HTR-8/SVneo (cell line): ENCODE data around the gene ATF6.
"Not testable (repeated sequence)": the region's sequence is repeated elsewhere in the genome, so short reads cannot be mapped to it uniquely, and the experiment has no call there.

Source experiments
- DNase-seq: peaks from one replicate; pipeline ENCODE4 v3.0.0; 2011; ENCODE audit warnings: low spot score, mixed read lengths; ENCODE audit not compliant: insufficient read length
- FAIRE-seq: peaks from 2 replicates; lab custom pipeline; 2011; peaks lifted over from hg19 to GRCh38; lab: Jason Lieb, UNC

ATF6 gene, protein sequence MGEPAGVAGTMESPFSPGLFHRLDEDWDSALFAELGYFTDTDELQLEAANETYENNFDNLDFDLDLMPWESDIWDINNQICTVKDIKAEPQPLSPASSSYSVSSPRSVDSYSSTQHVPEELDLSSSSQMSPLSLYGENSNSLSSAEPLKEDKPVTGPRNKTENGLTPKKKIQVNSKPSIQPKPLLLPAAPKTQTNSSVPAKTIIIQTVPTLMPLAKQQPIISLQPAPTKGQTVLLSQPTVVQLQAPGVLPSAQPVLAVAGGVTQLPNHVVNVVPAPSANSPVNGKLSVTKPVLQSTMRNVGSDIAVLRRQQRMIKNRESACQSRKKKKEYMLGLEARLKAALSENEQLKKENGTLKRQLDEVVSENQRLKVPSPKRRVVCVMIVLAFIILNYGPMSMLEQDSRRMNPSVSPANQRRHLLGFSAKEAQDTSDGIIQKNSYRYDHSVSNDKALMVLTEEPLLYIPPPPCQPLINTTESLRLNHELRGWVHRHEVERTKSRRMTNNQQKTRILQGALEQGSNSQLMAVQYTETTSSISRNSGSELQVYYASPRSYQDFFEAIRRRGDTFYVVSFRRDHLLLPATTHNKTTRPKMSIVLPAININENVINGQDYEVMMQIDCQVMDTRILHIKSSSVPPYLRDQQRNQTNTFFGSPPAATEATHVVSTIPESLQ

DNA sequence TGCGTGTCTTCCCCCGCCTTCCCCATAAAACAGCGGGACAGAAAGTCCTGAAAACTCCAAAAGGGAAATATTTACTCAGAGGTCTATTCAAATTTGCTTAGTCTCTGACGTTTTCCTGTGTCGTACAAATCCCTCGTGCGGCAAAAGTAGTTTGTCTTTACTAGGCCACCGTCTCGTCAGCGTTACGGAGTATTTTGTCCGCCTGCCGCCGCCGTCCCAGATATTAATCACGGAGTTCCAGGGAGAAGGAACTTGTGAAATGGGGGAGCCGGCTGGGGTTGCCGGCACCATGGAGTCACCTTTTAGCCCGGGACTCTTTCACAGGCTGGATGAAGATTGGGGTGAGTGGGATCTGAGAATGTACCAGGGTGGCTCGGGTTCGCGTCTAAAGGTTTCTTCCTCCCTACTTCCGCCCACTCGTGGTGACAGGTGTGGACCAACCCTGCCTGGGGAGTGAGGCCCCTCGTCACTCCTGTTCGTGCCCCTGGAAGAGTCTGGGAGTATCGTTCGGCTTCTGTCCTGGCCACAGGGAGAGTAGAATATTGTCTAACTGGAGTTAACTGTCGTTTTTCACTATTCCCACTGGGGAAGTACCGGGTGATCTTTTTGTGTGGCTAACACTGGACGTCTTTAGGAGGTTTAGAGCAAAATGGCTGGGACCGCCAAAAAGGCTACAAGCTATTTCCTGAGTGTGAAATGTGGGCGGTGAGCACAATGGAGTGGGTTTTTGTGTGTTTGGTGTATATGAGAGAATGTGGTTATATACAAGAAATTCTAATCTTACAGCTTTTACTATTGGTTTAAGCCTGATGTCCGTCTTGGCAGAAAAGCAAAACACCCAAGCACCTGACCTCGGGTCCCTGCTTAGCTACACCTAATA is at the start of gene ATF6:
TSS of gene ATF6 (plus strand) at position 219 of the 880 bp plus-strand sequence. CDS start at position 260, 41 bp downstream.
- FAIRE-seq: no peak

DNA sequence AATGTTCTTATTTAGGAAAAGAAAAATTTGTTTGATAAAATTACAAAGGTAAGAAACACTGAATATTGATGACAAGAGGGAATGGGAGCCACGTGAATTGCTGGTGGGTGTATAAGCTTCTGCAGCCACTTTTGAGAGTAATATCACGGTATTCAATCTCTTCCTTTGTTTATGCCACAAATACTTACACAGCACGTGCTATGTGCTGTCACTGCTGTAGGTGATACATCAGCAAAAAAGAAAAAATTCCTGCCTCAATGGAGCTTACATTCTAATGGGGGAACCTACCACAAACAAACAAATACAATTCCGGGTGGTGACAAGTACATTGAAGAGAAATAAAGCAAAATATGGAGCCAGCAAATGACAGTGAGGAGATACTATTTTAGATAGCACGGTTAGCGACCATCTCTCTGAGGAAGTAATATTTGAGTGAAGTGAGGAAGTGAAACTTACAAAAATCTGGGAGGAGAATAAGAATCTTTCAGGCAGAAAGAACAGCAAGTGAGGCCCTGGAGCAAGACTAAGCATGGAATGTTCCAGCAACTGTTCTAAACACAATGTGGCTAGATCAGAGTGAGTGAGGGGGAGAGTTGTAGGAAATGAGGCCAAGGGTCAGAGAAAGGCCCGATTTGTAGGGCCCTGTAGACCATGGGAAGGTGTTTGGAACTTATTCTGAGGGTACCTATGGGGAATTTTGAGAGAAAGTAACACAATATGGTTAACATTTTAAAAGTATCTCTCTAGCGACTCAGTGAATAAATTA is 47.4 kb upstream of the ATF6 start:
- FAIRE-seq (no peak), DNase-seq (no peak)

More for the DNA sequence above, at the start of gene ATF6:
- peak; percentile 63 for DNase-seq

DNA sequence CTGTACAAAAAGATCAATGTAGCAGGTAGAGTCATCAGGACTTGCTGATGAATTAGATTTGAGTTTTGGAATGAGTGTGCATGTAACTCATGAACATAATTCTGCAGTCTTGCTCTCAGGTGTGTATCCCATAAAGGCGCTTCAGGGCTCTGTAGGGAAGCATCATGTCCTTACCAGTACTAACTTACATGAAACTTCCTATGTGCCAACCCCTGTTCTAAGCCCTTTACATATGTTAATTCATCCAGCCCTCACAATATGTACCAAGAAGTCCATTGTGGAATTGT is 46.9 kb upstream of the ATF6 start:
- no peak for FAIRE-seq
- no peak for DNase-seq

DNA sequence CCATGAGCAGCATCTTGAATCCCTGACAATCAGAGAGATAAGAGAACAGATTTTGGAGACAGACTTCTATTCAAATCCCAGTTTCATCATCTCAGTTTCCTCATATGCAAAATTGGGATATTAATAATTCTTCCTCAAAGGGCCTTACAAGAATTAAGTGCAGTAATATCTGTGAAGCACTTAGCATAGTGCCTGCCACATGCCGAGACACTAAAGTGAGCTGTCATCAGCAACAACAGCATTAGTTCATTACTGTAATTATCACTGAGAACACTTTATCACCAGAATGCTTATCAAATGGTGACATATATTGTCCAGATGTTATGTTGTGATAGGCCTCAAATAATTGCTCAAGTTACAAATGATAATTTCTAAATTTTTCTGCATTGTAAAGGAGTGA is 45.7 kb upstream of the ATF6 start:
- FAIRE-seq: no peak
- DNase-seq: no peak

DNA sequence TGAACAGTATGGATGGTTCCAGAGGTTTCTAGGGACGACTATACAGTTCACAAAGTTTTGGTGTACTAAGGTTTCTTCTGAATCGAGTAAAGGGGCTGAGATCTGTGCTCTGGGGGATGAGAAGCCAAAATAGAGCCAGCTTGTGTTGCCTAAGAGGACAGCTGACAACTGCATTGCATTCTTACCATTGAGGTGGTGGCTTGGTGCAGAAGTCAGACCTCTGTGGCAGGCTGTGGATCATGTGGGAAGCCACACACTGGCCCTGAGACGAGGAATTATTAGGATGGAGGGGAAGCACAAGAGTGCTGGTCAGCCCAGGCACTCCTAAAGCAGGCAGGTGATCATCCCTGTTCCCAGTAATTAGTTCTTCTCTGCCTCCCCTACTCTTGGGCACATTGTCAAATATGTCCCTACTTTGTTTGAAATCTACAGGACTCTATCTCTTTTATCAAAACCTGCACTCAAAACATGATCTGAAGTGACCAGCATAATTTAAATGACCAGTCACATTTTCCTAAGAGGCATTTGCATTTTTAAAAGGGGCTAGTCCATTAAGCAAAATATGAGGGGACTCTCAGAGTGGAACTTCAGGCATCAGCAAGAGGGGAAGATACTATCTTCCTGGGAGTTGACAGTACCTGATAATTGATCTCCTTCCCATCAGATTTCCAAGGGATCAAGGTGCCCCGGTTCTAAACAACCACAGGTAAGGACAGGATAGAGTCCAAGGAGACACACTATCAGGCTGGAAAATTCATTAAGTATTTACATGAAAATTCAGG is 45.0 kb upstream of the ATF6 start, which contains the start of gene FCRLB:
TSS of gene FCRLB (plus strand) at position 589 of the 782 bp plus-strand sequence. CDS start 1,129 bp downstream, outside the sequence.
- DNase-seq: no peak
- FAIRE-seq: no peak

DNA sequence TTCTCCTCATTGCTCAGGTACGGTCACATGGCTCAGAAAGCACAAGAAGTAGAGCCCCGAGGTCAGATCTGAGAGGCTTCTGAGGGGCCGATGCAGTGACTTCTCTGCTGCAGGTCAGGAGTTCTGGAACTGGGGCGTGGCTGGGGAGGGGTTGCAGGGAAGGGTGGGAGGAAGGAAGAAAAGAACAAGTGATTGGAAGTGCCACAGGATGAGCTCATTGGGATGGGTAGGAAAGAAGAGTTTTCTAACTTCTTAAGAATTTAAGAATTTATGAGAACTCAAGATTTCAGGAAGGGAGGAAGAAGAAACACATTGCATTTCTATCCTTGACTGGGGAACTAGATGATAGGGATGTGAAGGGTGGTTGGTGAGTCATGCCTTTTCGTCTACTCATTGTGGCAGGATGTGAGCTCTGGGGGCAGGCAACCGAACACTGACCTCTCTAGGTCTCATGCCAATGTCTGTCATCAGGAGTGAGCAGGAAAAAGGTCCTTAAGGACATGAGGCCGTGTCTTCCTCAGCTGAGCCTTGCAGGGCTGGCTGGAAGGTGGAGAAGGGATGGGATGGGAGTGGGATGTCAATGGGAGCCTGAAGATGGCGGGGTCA is 44.3 kb upstream of the ATF6 start:
- FAIRE-seq (no peak), DNase-seq (peak; percentile 65)

DNA sequence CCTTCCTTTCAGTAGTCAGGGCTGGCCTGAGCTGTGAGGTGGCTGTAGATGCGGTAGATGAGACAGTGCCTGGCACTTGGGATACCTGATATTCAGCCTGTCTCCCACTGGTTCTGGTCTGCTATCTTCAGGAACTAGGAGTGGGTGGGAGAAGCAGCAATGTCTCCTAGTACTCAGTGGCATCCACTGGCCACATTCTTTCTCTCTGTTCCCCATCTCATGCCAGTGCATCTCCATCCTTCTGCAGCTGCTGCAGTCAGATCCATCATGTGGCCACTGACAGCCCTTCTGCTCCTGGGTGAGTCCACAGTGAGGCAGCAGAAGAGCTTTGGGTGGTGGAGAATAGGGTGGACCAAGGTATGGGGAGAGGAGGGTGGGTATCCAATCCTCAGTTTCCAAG is 43.7 kb upstream of the ATF6 start:
- no peak for FAIRE-seq

DNA sequence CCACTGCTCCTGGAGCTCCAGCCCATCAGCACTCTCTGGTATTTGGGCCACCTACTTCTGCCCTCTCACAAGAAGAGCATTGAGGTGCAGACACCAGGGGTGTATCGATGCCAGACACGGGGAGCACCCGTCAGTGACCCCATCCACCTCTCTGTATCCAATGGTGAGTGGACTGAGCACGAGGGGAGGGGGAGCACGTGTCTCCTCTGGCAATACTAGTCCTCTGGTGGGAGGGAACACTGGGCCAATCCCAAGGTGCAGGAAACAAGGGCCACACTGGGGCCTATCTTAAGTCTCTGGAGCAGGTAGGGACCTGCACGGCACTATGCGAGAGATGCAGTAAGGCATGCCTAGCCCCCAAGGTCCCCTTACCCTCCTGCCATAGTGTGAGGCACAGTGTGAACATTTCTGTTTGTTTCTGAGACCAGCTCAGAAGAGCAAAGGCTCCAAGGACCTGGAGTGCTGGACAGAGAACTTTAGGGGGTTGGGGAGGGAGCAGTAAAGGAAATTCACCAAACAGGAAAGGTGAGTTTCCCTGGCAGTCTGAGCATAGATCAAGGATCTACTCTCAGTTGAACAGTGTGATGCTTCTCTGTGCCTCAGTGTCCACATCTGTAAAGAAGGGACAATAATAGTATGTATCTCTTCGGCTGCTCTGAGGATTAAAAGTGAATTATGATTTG is 42.5 kb upstream of the ATF6 start:
- FAIRE-seq: no peak
- DNase-seq: no peak

More for the DNA sequence above, 43.7 kb upstream of the ATF6 start:
- no peak for DNase-seq

DNA sequence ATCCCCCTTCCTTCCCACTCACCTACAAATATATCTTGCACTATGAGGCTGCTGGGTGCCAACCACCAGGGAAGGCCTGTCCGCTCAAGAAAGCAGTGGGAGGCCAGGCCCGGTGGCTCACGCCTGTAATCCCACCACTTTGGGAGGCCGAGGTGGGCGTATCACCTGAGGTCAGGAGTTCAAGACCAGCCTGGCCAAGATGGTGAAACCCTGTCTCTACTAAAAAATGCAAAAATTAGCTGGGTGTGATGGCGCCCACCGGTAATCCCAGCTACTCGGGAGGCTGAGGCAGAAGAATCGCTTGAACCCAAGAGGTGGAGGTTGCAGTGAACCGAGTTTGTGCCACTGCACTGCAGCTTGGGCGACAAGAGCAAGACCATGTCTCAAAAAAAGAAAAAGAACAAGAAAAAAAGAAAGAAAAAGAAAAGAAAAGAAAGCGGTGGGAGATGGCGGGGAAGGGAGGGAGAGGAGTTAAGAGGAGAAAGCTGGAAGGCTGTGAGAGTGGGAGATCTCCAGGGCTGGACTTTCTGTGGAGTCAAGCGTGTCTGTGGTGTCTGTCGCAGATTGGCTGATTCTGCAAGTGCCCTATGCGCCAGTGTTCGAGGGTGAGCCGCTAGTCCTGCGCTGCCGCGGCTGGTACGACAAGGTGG is 40.7 kb upstream of the ATF6 start:
- DNase-seq, FAIRE-seq: not testable (repeated sequence)

DNA sequence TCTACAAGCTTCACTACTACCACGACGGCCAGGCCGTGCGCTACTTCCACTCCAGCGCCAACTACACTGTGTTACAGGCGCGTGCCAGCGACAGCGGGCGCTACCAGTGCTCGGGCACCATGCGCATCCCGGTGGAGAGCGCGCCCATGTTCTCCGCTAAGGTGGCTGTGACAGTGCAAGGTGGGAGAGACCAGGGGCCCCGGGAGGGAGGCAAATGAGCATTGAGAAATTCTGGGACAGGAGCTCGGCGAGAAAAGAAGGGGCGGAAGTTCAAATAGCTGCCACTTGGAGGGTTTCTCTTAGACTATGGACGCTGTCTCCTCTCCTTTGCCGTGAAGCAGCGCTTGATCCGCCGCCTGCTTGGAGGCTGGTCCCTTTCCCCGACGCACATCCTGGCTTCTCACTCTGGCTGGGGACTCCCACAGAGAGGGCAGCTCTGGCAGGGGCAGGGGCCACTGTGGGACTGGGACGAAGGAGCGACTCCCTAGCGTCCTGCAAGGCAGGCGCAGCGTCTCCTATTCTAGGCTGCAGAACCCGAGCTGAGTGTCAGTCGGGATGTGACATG is 40.1 kb upstream of the ATF6 start:
- no peak for DNase-seq
- no peak for FAIRE-seq

DNA sequence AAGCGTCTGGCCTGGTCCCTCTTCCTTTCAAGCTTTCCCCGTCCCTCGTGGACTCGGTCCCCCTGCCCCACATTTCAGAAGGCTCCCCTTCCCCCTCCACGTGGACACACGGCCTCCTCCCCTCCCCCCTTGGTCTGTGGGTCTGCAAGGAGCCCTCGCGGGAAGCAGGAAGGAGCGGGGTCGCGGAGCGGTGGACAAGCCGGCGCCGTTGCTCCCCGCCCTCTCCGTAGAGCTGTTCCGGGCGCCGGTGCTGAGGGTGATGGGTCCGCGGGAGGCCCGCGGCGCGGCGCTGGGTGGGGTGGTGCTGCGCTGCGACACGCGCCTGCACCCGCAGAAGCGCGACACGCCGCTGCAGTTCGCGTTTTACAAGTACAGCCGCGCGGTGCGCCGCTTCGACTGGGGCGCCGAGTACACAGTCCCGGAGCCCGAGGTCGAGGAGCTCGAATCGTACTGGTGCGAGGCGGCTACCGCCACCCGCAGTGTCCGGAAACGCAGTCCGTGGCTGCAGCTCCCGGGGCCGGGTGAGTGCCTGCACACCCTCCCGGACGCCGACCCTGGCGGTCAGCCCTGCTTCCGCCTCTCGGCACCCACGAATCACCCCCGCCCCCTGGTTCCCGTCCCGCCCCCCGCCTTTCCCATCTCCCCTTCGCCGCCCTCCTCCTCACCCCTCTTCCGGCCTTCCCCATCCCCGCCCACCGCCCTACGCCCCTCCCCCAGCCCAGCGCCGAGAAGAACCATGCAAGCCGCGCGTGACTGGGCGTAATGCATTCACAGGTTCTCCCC is 39.5 kb upstream of the ATF6 start:
- FAIRE-seq (no peak), DNase-seq (peak; percentile 73)

DNA sequence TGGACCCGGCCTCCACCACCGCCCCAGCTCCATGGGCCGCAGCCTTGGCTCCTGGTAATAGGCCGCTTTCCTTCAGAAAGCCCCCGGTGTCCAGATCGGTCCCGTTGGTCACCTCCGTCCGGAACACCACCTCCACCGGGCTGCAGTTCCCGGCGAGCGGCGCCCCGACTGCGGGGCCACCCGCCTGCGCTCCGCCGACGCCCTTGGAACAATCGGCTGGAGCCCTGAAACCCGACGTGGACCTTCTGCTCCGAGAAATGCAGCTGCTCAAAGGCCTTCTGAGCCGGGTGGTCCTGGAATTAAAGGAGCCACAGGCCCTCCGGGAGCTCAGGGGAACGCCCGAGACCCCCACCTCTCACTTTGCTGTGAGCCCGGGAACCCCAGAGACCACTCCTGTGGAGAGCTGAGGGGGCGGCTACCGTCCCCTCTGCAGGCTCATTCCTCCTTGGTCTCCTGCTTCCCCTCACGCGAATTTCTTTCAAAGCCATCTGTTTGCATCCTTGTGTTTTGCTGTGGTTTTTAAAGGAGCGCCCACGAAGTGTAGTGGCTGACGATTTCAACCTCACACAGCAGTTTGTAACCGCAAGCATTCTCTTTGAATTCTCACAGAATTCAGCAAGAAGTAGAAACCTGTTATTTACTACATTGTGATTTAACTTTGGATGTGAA is 38.7 kb upstream of the ATF6 start:
- DNase-seq: no peak
- FAIRE-seq: no peak

DNA sequence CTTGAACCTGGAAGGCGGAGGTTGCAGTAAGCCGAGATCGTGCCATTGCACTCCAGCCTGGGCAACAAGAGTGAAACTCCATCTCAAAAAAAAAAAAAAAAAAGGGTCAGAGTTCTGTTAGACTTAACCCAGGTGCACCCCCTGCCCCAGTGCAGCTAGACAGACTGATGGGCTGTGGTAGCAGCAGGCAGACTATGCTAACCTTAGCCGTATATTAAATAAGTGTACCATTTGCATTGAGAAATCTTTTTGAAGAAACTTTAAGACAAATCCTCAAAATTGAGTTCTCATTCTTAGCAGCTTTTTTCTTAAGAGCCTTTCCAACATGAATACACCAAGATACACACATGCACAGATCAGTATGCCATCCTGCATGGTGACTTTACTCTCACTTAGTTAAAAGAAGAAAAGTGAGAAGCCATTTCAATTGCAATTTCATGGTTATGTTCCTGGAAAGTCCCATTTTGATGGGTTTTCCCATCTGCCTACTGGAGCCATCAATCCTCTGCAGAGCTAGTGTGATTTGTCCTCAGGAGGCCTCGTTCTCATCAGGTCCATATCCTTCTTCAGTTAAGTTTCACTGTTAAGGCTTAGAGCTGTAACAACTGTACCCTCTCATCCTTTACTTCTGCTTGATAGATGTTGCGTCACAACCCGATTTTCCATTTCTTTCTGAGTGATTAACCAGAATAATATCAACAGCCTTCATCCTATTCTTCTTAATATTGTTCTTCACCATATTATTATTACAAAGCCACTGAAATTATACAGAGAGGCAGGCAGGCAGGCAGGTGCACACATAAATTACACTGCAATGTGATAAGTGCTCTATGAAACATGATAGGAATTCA is 37.5 kb upstream of the ATF6 start:
- no peak for DNase-seq
- no peak for FAIRE-seq

DNA sequence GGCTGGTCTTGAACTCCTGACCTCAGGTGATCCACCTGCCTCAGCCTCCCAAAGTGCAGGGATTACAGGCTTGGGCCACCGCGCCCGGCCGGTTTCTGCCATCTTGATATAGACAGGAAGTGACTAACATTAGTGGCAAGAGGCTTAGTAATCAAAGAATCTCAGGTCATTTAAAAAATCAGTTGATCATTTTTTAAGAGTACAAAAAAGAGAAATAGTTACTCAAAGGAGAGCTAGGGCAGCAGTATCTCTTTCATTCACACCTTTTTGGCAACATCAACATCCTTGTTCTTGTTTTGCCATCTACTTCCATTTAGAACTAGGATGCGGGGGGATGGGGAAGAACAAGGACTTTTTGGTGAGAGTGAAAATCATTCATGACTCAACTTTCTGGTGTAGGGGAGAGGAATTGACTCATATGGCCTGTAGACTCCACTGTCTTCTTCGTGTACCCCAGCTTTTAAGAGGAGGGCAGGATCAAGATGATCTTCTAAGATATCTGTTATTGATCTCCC is 36.0 kb upstream of the ATF6 start:
- FAIRE-seq: no peak
- DNase-seq: no peak

DNA sequence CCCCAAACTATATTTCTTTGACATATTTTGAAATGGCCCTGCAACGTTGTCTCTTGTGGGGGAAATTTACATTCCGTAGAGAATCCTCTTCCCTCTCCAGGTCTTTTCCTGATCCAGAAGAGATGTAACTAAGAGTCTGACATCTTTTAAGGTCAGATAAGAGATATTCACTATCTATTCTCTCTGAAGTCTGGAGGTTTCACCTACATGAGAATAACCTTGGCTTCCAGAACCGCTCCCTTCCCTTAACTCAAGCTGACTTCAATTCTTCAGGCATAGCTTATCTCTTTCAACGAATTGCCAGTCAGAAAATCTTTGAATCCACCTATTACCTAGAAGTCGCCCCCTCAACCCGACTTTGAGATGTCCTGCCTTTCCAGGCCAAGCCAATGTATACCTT is 34.9 kb upstream of the ATF6 start:
- DNase-seq (no peak), FAIRE-seq (no peak)
